Heart right ventricle (tissue), 16 donors: ENCODE measurements around the gene SH2D3C. TPM values are rescaled to one million over a fixed set of nuclear protein-coding genes. Genes with fewer than 3 reads are reported as not detected.
A peak's percentile ranks its signal among the peaks of the same experiment; 100 is the strongest.

Source experiments
- ATAC-seq, 8 donors: fragments of 200-7000 bp; cut with Tn5 transposase; one replicate each; pipeline ENCODE4 v1.9.1; 2020; ENCODE audit warnings: mild to moderate bottlenecking in 8 of 8, moderate library complexity in 8 of 8, moderate number of reproducible peaks in 1 of 8
- DNase-seq, 2 donors: peaks; one replicate each; pipeline ENCODE4 v3.0.0-alpha.2; 2020
- H3K27ac ChIP-seq, 10 donors: fragments of 200-600 bp; sonication (generic) in 2 of 10; one replicate each; pipeline versions ENCODE4 v1.5.0 to v1.8.0; 2020 to 2022; ENCODE audit warnings: mild to moderate bottlenecking in 3 of 10
- H3K27me3 ChIP-seq, 7 donors: fragments of 200-600 bp; one replicate each; pipeline ENCODE4 v1.8.0; 2021 to 2022; ENCODE audit warnings: mild to moderate bottlenecking in 2 of 7
- H3K36me3 ChIP-seq, 9 donors: fragments of 200-600 bp; sonication (generic) in 1 of 9; one replicate each; pipeline versions ENCODE4 v1.5.0 to v1.8.0; 2020 to 2022; ENCODE audit warnings: mild to moderate bottlenecking in 2 of 9
- H3K4me1 ChIP-seq, 9 donors: fragments of 200-600 bp; sonication (generic) in 1 of 9; one replicate each; pipeline versions ENCODE4 v1.5.0 to v1.8.0; 2020 to 2022; ENCODE audit warnings: mild to moderate bottlenecking in 4 of 9
- H3K4me3 ChIP-seq, 10 donors: fragments of 200-600 bp; sonication (generic) in 2 of 10; one replicate each; pipeline versions ENCODE4 v1.5.0 to v1.8.0; 2020 to 2022; ENCODE audit warnings: mild to moderate bottlenecking in 7 of 10, moderate library complexity in 2 of 10
- H3K9me3 ChIP-seq, 11 donors: fragments of 200-600 bp in 10 of 11; sonication (generic) in 2 of 11; one replicate each; pipeline versions ENCODE4 v1.5.0 to v1.8.0; 2013 to 2022; ENCODE audit warnings: mild to moderate bottlenecking in 2 of 11, control low read depth in 1 of 11, moderate library complexity in 1 of 11
- WGBS, 2 donors: extraction: QIAGEN DNeasy Blood & Tissue Kit; methylation state at CpG; one replicate each; pipeline ENCODE4 v1.1.7; 2013; ENCODE audit warnings: inconsistent platforms in 1 of 2; 5-methylcytosine and 5-hydroxymethylcytosine counted together
- intact Hi-C, 10 donors: fragments of 100-400 bp; cut with DNase I; formaldehyde crosslinking; loops; one replicate each; pipeline versions ENCODE4 v1.11.1 to v1.14.2; 2022
- polyA plus RNA-seq, 2 donors: library from polyadenylated mRNA; stranded (reverse); fragments of 200-250 nt; gene quantifications; one replicate each; pipeline ENCODE4 v1.2.3, GENCODE V29; 2013
- total RNA-seq, 10 donors: library from RNA; stranded (reverse); fragmentation: NEBNext Ultra II Directional in 3 of 10; extraction: Animal tissue kit (Norgen Biotek cat#: 25700) in 3 of 10; gene quantifications; one replicate each; pipeline versions ENCODE4 v1.2.1 to v1.2.4, GENCODE V29; 2021 to 2023
- TF ChIP-seq, protein P1 (sequence below), 9 donors: fragments of 200-600 bp; sonication (generic) in 2 of 9; IDR thresholded peaks; one replicate each; pipeline versions ENCODE4 v1.5.0 to v1.8.0; 2021 to 2022; ENCODE audit warnings: antibody characterized with exemption in 9 of 9, mild to moderate bottlenecking in 5 of 9, moderate library complexity in 1 of 9
- donor health status: Arrhythmogenic right ventricular cardiomyopathy.
- donor health status: ischemic (EF 13 %, LVEDD 7.1; RV severe dilation, severe dysfunction).
- donor health status: healthy with polysubstance abuse.
- donor health status: DM: no; HTN: yes; CAD: no.
- donor health status: DM: no; HTN: no; CAD: no.
- donor health status: ischemic (EF 25% LVEDD 6.9; RV normal size, moderate dysfunction).
- donor health status: ischemic (EF 25% LVEDD 5.7; RV mildly dilated, moderate dysfunction).
- donor health status: healthy.
- donor health status: DM: yes; HTN: yes; CAD: no.
- donor health status: Ischemic cardiomyopathy.
- donor health status: ischemic (EF 35%, LVEDD 5.7; RV mildly dilated, moderate dysfunction).
- donor health status: nonischemic (EF 11% LVEDD 7.7; RV severe dilation, severe dysfunction).
- donor health status: DM: yes; HTN: yes; CAD: no.
- donor health status: PGD.
- donor health status: ischemic (EF 29% LVEDD 5.4; RV normal size, mild dysfunction).
- donor health status: nonischemic (EF 23%, LVEDD 6.1; RV moderate dilation, normal function).

The SH2D3C gene
- total and polyA plus RNA-seq, 12 donors = 10.9 to 36.7 (median 18.8) TPM

DNA sequence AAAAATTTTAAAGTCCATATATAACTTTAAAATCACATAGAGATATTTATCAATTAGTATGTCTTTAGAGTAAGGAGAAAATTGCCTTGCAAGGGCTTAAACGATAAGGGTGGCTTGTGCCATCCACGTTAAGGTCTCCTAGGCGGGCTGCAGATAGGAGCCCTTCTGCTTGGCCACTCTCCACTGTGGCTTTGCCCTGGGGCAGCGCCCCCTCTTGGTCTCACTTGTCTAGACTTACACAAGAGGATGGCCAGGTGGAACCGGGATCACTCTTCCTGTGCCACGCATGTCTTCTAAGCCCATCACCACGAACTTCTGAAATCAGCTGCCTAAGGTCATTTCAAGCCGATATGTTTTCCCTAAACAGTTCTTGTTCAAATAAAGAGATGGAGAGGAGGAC is 27.2 kb upstream of the SH2D3C start:
- ATAC-seq (no peak), DNase-seq (no peak)
- TF ChIP-seq, protein P1, sequence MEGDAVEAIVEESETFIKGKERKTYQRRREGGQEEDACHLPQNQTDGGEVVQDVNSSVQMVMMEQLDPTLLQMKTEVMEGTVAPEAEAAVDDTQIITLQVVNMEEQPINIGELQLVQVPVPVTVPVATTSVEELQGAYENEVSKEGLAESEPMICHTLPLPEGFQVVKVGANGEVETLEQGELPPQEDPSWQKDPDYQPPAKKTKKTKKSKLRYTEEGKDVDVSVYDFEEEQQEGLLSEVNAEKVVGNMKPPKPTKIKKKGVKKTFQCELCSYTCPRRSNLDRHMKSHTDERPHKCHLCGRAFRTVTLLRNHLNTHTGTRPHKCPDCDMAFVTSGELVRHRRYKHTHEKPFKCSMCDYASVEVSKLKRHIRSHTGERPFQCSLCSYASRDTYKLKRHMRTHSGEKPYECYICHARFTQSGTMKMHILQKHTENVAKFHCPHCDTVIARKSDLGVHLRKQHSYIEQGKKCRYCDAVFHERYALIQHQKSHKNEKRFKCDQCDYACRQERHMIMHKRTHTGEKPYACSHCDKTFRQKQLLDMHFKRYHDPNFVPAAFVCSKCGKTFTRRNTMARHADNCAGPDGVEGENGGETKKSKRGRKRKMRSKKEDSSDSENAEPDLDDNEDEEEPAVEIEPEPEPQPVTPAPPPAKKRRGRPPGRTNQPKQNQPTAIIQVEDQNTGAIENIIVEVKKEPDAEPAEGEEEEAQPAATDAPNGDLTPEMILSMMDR (IDR thresholded peaks at IDR 0.05) = peak in 6 of 9 donors; percentile 24 to 45 (median 33)
- WGBS, 2 donors = 78 to 83% methylated on average over 8 of the region's 8 CpGs
- H3K36me3 ChIP-seq = peaks cover 0 to 58% (median 15%) of the 10 kb centered on the region in 9 donors
- no peak overlapping the region for H3K27ac ChIP-seq
- H3K9me3 ChIP-seq = no peaks in the 10 kb centered on the region
- H3K4me3 ChIP-seq = no peak overlapping the region
- intact Hi-C loops = loop anchor here in 2 of 10 donors (5.0 to 10.0 kb wide), 3 partner anchors 67 to 112 kb away; partner anchors contain the start of gene ST6GALNAC4 (in 2 of the 2)
- peaks cover 12 to 57% (median 28%) of the 10 kb centered on the region in 9 donors for H3K4me1 ChIP-seq
- no peaks in the 10 kb centered on the region for H3K27me3 ChIP-seq

DNA sequence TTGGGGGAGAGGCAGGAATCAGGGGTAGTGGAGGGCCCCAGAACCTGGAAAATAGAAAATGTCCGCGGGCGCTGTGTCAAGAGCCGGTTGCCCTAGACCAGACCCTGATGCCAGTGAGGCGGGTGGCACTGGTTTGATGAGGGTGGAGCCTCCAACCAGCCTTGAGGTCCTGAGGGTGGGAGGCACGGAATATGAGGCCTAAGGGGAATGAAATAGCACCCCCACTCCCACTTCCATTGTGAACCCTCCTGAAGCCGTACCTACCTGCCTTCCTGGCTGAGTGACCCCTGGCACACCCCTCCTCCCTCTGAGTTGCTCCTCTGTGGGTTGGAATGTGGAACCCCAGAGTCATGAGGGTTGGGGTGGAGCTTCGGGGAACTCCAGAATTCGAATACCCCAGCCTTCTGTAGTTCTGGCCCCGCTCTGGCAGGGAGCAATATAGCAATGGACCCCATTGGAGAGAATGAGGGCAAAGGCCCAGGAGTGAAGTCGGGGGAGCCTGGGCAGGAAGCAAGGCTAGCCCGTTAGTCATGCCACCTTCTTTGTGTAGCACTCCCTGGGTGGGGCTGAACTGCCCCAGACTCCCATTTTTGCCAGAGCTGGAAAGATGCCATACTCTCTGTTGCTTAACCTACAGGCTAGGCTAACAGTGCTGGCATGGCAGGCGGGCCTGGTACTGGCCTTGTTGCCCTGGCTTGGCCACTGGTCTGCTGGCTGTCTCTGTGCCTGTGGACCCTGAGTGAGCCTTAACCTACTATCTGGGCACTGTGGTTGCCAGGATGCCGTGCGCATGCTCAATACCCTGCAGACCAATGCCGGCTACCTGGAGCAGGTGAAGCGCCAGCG is 25.3 kb upstream of the SH2D3C start:
- no peak for DNase-seq
- Histone ChIP-seq H3K9me3 (no peaks in the 10 kb centered on the region), H3K4me3 (peak overlapping the region; percentile 53 to 79 (median 70)), H3K4me1 (peaks cover 10 to 41% (median 22%) of the 10 kb centered on the region in 9 donors), H3K27ac (peak overlapping the region; percentile 81 to 98 (median 93)), H3K36me3 (peaks cover 0 to 44% (median 14%) of the 10 kb centered on the region in 9 donors), H3K27me3 (no peaks in the 10 kb centered on the region)
- TF ChIP-seq, protein P1 (IDR thresholded peaks at IDR 0.05) = no peak
- intact Hi-C loops = loop anchor here in 3 of 10 donors (2.0 to 10.0 kb wide), 3 partner anchors 17 to 111 kb away; partner anchors contain the start of genes CDK9 (in 1 of the 3) and ST6GALNAC4 (in 1 of the 3)
- WGBS, 2 donors = 51% methylated on average over 18 of the region's 18 CpGs
- peak in 6 of 8 donors; percentile 4 to 39 (median 22) for ATAC-seq

DNA sequence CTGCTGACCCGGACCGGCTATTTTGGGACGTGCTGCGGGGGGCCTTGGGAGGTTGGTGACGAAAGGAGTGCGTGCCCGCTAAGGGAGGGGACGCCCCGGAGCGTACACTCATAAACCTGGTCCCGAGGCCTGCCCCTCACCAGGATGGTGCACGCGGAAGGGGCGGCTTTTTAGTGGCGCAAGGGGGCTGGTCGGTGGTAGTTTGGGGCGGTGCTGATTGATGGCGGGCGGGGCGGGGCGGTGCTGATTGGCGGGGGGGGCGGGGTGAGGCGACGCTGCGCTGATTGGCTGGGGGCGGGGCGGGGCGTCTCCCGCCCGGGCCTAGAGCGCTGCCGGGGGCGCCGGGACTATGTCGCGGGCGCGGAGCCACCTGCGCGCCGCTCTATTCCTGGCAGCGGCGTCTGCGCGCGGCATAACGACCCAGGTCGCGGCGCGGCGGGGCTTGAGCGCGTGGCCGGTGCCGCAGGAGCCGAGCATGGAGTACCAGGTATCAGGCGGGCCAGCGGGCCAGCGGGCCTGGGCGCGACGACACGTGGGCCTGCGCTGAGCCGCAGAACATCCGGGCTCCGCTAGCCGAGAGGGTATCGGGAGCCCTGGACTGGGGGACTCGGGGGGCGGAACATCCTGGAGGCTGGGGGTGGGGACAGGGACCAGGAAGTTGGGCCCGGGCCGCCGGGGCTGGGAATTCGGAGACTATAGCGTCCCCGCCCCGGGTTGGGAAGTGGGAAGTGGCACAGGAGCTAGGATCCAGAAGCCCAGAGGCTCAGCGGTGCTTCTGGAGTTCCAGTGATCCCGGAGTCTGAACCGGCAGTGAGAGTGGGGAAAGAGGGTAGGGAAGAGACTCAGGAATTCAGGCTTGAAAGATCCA is 24.3 kb upstream of the SH2D3C start, which contains the start of gene FPGS:
Gene FPGS (plus strand): TSS at position 307 of the 868 bp plus-strand sequence. CDS start 43 bp downstream, at position 350.
- no peaks in the 10 kb centered on the region for H3K9me3 ChIP-seq
- H3K27ac ChIP-seq = peak within 1 kb of the TSS; percentile 81 to 98 (median 93)
- peak within 1 kb of the TSS; percentile 53 to 79 (median 70) for H3K4me3 ChIP-seq
- 0 to 1% methylated on average over 74 to 83 of the region's 83 CpGs for WGBS, 2 donors
- peaks cover 0 to 35% (median 6%) of the 10 kb centered on the region in 9 donors for H3K36me3 ChIP-seq
- TF ChIP-seq, protein P1 (IDR thresholded peaks at IDR 0.05) = no peak
- peak; percentile 88 to 91 for DNase-seq
- intact Hi-C loops = loop anchor here in 4 of 10 donors (1.0 to 10.0 kb wide), 4 partner anchors 16 to 112 kb away; partner anchors contain the start of genes CDK9 (in 2 of the 4) and ST6GALNAC4 (in 1 of the 4)
- H3K27me3 ChIP-seq = no peaks in the 10 kb centered on the region
- peak; percentile 91 to 96 (median 94) for ATAC-seq
- peaks cover 8 to 38% (median 22%) of the 10 kb centered on the region in 9 donors for H3K4me1 ChIP-seq
